ENCODE data around the gene MLX. TPM values are rescaled to one million over a fixed set of nuclear protein-coding genes. Genes with fewer than 3 reads are reported as not detected.

Gene MLX
- total RNA-seq, 3 donors from 2014 or later (not counting 1 experiment from before 2014, with no cell fraction given), result 38.9 to 58.2 (median 42.6) TPM

DNA sequence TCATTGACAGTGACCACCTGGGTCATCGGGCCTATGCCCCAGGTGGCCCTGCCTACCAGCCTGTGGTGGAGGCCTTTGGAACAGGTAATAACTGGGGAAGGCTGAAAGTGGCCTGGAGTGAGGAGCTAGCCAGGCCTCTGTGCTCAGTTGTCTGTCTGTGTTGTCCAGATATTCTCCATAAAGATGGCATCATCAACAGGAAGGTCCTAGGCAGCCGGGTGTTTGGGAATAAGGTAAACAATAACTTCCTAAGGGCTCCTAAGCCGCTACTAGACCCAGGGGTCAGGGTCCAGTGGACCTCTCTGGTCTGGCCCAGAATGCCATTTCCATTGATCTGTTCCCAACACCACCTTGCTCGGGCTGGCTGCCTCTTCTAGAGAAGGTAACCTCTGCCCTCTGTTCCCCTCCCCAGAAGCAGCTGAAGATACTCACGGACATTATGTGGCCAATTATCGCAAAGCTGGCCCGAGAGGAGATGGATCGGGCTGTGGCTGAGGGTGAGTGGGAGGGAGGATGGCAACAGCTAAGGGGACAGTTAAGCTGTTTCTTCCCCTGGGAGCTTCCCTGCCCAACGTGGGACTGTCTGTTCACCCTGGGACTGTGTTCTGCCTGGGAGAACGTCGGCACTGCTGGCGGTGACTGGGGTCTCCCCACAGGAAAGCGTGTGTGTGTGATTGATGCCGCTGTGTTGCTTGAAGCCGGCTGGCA, 1.9 kb upstream of the MLX start:
- no peak overlapping the region for H3K4me3 ChIP-seq (ENCODE audit: low read length)
- H3K4me1 ChIP-seq (ENCODE audit: control insufficient read depth, insufficient read depth, low read length), result peaks cover 57% of the 10 kb centered on the region
- DNase-seq, result no peak
- no peaks in the 10 kb centered on the region for H3K27me3 ChIP-seq (ENCODE audit: control insufficient read depth, insufficient read depth, low read length)
- H3K36me3 Mint-ChIP-seq, result no peaks in the 10 kb centered on the region
- peak overlapping the region in 1 of 2 donors; percentile 11 for H3K27ac Mint-ChIP-seq
- WGBS (ENCODE audit: insufficient coverage), result 98% methylated on average over 15 of the region's 15 CpGs
- no peaks in the 10 kb centered on the region for H3K9me3 ChIP-seq (ENCODE audit: control insufficient read depth, insufficient read depth, low read length)
- no peak overlapping the region for H3K4me3 Mint-ChIP-seq
- H3K36me3 ChIP-seq (ENCODE audit: control insufficient read depth, insufficient read depth, low read length), result peaks cover 39% of the 10 kb centered on the region
- H3K27me3 Mint-ChIP-seq (ENCODE audit: low read depth in 2 of 2), result no peaks in the 10 kb centered on the region
- ATAC-seq, result no peak
- no peak for TF ChIP-seq CTCF (IDR thresholded peaks at IDR 0.05)
- H3K9me3 Mint-ChIP-seq, result no peaks in the 10 kb centered on the region
- H3K27ac ChIP-seq (ENCODE audit: low read length), result no peak overlapping the region
- intact Hi-C loops (cut with micrococcal nuclease), result loop anchor here (5.0 kb wide), 1 partner anchor 42 kb away; the partner anchor contains the start of genes RETREG3 and TUBG1
- peaks cover 45 to 47% of the 10 kb centered on the region in 2 donors for H3K4me1 Mint-ChIP-seq

DNA sequence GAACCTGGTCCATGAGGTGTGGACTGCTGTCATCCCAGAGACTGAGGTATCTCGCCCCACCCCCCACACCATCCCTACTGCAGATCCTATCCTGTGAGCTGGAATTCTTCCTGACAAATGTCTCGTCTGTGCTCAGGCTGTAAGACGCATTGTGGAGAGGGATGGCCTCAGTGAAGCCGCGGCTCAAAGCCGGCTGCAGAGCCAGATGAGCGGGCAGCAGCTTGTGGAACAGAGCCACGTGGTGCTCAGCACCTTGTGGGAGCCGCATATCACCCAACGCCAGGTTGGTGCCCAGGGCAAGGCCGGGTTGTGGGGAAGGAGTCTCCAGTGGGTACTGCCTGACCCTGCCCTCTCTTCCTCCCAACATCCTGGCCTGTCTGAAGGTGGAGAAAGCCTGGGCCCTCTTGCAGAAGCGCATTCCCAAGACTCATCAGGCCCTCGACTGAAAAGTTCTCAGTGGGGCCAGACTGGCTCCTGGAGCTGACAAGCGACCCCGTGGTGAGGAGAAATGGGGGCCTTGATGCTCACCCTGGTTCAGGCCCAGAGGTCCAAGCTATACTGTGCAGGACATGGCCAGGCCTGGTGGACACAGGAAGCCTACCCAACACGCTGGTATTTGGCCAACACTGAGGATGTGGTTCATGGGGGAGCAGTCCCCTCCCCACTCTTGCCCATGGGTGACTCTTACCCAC, 1.2 kb upstream of the MLX start:
- no peaks in the 10 kb centered on the region for H3K36me3 Mint-ChIP-seq
- no peak for ATAC-seq
- TF ChIP-seq CTCF (IDR thresholded peaks at IDR 0.05), result no peak
- peaks cover 57% of the 10 kb centered on the region for H3K4me1 ChIP-seq (ENCODE audit: control insufficient read depth, insufficient read depth, low read length)
- H3K9me3 ChIP-seq (ENCODE audit: control insufficient read depth, insufficient read depth, low read length), result no peaks in the 10 kb centered on the region
- H3K27ac ChIP-seq (ENCODE audit: low read length), result peak overlapping the region; percentile 77
- peaks cover 44% of the 10 kb centered on the region for H3K36me3 ChIP-seq (ENCODE audit: control insufficient read depth, insufficient read depth, low read length)
- H3K27me3 Mint-ChIP-seq (ENCODE audit: low read depth in 2 of 2), result no peaks in the 10 kb centered on the region
- peaks cover 45 to 47% of the 10 kb centered on the region in 2 donors for H3K4me1 Mint-ChIP-seq
- no peak for DNase-seq
- intact Hi-C loops (cut with micrococcal nuclease), result loop anchor here (5.0 kb wide), 1 partner anchor 42 kb away; the partner anchor contains the start of genes RETREG3 and TUBG1
- H3K27me3 ChIP-seq (ENCODE audit: control insufficient read depth, insufficient read depth, low read length), result no peaks in the 10 kb centered on the region
- no peak overlapping the region for H3K4me3 ChIP-seq (ENCODE audit: low read length)
- H3K4me3 Mint-ChIP-seq, result peak overlapping the region; percentile 92
- H3K27ac Mint-ChIP-seq, result peak overlapping the region; percentile 85 to 96
- H3K9me3 Mint-ChIP-seq, result no peaks in the 10 kb centered on the region
- 94% methylated on average over 15 of the region's 16 CpGs for WGBS (ENCODE audit: insufficient coverage)

DNA sequence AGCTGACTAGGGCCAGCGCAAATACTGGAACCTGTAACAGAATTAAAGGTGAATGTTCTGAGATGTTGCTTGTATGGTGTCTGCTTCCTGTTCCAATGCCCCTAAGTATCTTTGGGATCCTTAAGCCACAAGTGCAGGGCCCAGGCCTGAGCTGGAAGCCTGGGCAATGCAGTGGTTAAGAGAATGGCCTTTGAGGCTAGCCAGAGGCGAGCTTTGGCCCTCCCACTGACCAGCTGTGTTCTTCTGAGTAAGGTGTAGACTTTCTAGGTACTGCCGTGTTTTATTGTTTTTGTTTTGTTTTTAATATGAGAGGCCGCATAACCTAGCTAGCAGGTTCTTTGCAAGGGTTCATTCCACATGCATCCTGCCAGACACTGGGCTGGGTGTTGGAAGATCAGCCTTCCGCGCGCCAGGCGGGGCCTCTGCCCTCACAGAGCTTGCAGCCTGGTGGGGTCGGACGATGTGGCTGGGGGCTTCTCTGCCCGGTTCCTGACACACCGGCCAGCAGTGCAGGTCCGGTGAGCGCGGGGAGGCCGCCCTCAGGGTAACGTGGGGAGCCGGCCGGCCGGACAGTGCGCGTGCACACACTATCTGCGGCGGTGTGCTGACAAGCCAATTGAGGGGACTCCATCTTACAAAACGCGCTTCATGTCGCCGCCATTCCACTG, 551 bp upstream of the MLX start:
- intact Hi-C loops (cut with micrococcal nuclease), result loop anchor here (5.0 kb wide), 1 partner anchor 41 kb away; the partner anchor contains the start of genes RETREG3 and TUBG1
- peaks cover 47% of the 10 kb centered on the region for H3K36me3 ChIP-seq (ENCODE audit: control insufficient read depth, insufficient read depth, low read length)
- WGBS (ENCODE audit: insufficient coverage), result 59% methylated on average over 28 of the region's 28 CpGs
- H3K4me3 ChIP-seq (ENCODE audit: low read length), result peak overlapping the region; percentile 79
- peak overlapping the region; percentile 77 for H3K27ac ChIP-seq (ENCODE audit: low read length)
- no peak for ATAC-seq
- H3K4me3 Mint-ChIP-seq, result peak overlapping the region; percentile 92
- H3K9me3 Mint-ChIP-seq, result no peaks in the 10 kb centered on the region
- H3K36me3 Mint-ChIP-seq, result no peaks in the 10 kb centered on the region
- DNase-seq, result no peak
- peaks cover 56% of the 10 kb centered on the region for H3K4me1 ChIP-seq (ENCODE audit: control insufficient read depth, insufficient read depth, low read length)
- peak overlapping the region; percentile 85 to 96 for H3K27ac Mint-ChIP-seq
- peaks cover 45 to 47% of the 10 kb centered on the region in 2 donors for H3K4me1 Mint-ChIP-seq
- H3K27me3 Mint-ChIP-seq (ENCODE audit: low read depth in 2 of 2), result no peaks in the 10 kb centered on the region
- H3K9me3 ChIP-seq (ENCODE audit: control insufficient read depth, insufficient read depth, low read length), result no peaks in the 10 kb centered on the region
- no peaks in the 10 kb centered on the region for H3K27me3 ChIP-seq (ENCODE audit: control insufficient read depth, insufficient read depth, low read length)
- TF ChIP-seq CTCF (IDR thresholded peaks at IDR 0.05), result no peak

All from natural killer cell (primary cell).